Stromal cell of bone marrow (primary cell): ENCODE results near the gene ALOXE3.

Source experiments
- DNase-seq: peaks from one replicate; pipeline ENCODE4 v3.0.0-alpha.2; 2012; ENCODE audit warnings: low read depth

ALOXE3 gene

GRCh38 chr17:8117980-8118768 lies at the start of gene ALOXE3:
ALOXE3 (minus strand) TSS chr17:8118514; CDS start chr17:8117990, 524 bp downstream.
- no peak for DNase-seq

GRCh38 chr17:8167526-8167925 lies 49.2 kb upstream of the ALOXE3 start:
- DNase-seq: no peak

GRCh38 chr17:8166731-8167130 lies 48.4 kb upstream of the ALOXE3 start:
- no peak for DNase-seq

GRCh38 chr17:8164815-8165131 lies 46.5 kb upstream of the ALOXE3 start:
- DNase-seq: no peak

GRCh38 chr17:8163978-8164814 lies 45.9 kb upstream of the ALOXE3 start:
- DNase-seq: no peak

GRCh38 chr17:8162997-8163977 lies 45.0 kb upstream of the ALOXE3 start:
- no peak for DNase-seq

GRCh38 chr17:8162233-8162996 lies 44.1 kb upstream of the ALOXE3 start, which contains the start of gene VAMP2:
VAMP2 (minus strand) TSS chr17:8162948; CDS start chr17:8162879, 69 bp downstream.
- no peak for DNase-seq

GRCh38 chr17:8161289-8162232 lies 43.2 kb upstream of the ALOXE3 start:
- DNase-seq: no peak

GRCh38 chr17:8160741-8161221 lies 42.5 kb upstream of the ALOXE3 start:
- DNase-seq: no peak

GRCh38 chr17:8160224-8160577 lies 41.9 kb upstream of the ALOXE3 start:
- no peak for DNase-seq

GRCh38 chr17:8159459-8160223 lies 41.3 kb upstream of the ALOXE3 start:
- DNase-seq: no peak

GRCh38 chr17:8159032-8159400 lies 40.7 kb upstream of the ALOXE3 start:
- no peak for DNase-seq

- peak; percentile 80 for DNase-seq
Measured at GRCh38 chr17:8158267-8159031, 40.1 kb upstream of the ALOXE3 start.

- peak; percentile 100 for DNase-seq
Measured at GRCh38 chr17:8156246-8156992, 38.1 kb upstream of the ALOXE3 start.

- DNase-seq: no peak
Measured at GRCh38 chr17:8155996-8156245, 37.6 kb upstream of the ALOXE3 start.

- DNase-seq: no peak
Measured at GRCh38 chr17:8155231-8155995, 37.1 kb upstream of the ALOXE3 start.

- no peak for DNase-seq
Measured at GRCh38 chr17:8154608-8155155, 36.4 kb upstream of the ALOXE3 start.
